Renal pelvis (tissue), 12 donors: ENCODE results near the gene ABCC8. TPM values are rescaled to one million over a fixed set of nuclear protein-coding genes. Genes with fewer than 3 reads are reported as not detected.

Experiments
- DNase-seq: peaks from one replicate; pipeline ENCODE4 v3.0.0-alpha.2; 2013
- long read RNA-seq, 16 experiments: transcript quantifications; one replicate each; lab custom pipeline, GENCODE V29; 2026
- polyA plus RNA-seq, 3 donors: library from polyadenylated mRNA; unstranded; fragments of 120-200 nt; gene quantifications; one replicate each; pipeline ENCODE4 v1.2.1, GENCODE V29; 2013; ENCODE audit not compliant: insufficient read length in 3 of 3

Gene ABCC8
- polyA plus RNA-seq, result 1 to 10 TPM; 1.1 to 2.5 (median 1.7) TPM
- long read RNA-seq, donor 1, result 0 reads
- long read RNA-seq, donor 2, result 0 reads
- long read RNA-seq, donor 3, result 0 reads
- long read RNA-seq, donor 4, result 0 reads
- long read RNA-seq, donor 5, result 0 reads
- long read RNA-seq, donor 6, result 0 reads
- long read RNA-seq, donor 7, result 0 reads
- long read RNA-seq, donor 8, result 0 reads
- long read RNA-seq, donor 9, result 0 reads
- long read RNA-seq, donor 10, result 0 reads
- long read RNA-seq, donor 11, result 0 reads
- long read RNA-seq, donor 12, result 0 reads
- long read RNA-seq, donor 13, result 0 reads
- long read RNA-seq, donor 14, result 0 reads
- long read RNA-seq, donor 15, result 0 reads
- long read RNA-seq, donor 16, result 0 reads

DNA sequence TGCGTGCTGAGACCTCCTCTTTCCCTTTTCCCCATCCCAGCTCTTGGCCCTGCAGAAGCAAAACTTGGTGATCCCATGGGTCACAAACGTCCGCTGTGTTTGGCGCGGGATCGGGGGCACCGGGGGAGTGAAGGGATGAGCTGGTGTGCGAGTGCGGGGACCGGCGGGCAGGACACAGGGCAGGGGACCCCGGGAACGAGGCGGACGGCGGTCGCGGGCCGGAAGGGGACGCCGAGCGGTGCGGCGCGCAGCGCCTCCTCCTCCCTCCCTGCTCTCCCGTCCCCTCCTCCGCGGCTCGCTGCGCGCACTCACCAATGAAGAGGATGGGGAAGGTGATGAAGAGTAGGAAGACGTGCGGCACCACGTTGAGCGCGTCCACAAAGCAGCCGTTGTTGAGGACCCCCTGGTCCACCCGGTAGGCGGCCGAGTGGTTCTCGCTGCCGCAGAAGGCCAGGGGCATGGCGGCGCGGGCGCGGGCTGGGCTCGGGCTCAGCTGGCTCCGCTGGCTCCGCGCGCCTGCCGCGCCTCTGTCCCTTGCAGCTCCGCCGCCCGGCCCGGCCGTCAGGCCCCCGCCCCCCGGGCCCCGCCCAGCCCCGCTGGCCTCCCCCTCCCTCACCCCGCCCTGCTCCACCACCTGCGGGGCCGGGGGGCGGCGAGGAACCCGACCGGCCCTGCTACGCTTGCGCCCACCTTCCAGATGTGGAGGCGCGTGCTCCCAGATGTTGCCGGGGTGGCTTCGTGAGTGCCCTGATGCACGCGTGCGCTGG is at the start of gene ABCC8:
TSS of gene ABCC8 (minus strand) at position 529 of the 767 bp plus-strand sequence. CDS start at position 460, 69 bp downstream.
- no peak for DNase-seq

DNA sequence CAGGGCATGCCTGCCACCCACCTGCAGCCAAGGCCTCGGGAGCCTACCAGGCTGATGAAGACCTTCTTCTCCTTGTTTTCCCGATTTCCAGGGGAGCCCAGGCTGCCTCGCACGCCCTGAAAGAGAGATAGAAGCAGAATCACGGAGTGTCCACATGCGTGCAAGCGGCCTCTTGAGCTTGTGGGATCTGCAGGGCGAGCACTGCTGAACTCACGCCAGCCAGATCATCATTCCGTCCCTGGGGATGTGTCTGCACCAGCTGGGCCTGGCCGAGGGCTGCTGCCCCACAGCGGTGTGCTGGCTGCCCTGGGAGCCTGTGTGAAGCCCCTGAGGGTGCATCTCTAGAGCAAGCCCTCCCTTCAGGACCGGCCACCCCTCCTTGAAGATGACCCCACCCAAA is 49.7 kb upstream of the ABCC8 start:
- no peak for DNase-seq

DNA sequence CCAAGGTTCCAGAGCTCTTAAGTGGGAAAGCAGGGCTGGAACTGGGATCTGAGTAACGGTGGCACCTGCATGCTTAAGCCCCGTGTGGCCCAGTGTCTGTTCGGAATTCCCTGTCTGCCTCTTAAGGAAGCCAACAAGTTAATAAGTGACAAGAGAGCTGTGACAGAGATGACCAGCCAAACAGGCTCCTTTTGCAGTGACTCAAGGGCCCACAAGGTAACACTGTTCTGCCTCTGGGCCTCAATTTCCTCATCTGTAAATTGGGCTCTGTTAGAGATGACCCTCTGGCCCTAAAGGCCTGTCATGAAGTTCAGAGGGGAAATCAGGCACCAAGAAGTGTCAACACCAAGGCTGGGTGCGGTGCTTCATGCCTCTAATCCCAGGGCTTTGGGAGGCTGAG is 48.9 kb upstream of the ABCC8 start:
- no peak for DNase-seq

DNA sequence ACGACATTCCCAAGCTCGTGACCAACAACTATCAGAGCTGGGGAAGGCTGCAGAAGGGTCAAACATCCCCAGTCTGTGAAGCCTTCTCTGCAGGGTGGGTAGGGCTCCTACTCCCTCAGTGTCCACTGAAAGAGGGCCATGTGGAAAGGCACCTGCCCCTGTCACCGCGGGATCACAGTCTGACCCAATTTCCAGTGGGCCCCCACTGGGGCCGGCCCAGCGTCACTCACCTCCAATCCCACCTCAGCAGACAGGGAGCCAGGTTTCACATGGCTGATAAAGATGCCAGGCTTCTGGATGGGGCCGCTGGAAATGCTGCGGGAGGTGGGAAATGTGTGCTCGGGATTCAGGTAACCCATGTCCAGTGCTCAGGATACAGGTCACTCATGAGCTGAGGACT is 47.6 kb upstream of the ABCC8 start:
- DNase-seq, result no peak

DNA sequence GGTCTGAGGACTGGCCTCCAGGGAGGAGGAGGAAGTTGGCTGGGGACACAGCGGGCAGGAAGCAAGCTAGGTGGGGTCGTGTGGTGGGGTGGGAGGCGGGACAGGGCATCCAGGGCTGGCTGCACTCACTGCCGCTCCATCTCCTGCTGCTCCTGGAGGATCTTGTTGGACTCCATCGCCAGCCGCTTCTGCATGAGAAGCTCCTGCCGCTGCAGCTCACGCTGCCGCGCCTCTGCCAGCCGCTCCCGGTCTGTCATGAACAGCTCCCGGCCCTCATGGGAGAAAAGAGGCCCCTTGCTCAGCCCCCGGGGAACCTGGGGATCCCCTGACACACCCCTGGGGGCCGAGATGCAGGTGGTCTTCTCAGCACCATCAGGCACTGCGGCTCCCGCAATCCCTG is 46.0 kb upstream of the ABCC8 start:
- no peak for DNase-seq

DNA sequence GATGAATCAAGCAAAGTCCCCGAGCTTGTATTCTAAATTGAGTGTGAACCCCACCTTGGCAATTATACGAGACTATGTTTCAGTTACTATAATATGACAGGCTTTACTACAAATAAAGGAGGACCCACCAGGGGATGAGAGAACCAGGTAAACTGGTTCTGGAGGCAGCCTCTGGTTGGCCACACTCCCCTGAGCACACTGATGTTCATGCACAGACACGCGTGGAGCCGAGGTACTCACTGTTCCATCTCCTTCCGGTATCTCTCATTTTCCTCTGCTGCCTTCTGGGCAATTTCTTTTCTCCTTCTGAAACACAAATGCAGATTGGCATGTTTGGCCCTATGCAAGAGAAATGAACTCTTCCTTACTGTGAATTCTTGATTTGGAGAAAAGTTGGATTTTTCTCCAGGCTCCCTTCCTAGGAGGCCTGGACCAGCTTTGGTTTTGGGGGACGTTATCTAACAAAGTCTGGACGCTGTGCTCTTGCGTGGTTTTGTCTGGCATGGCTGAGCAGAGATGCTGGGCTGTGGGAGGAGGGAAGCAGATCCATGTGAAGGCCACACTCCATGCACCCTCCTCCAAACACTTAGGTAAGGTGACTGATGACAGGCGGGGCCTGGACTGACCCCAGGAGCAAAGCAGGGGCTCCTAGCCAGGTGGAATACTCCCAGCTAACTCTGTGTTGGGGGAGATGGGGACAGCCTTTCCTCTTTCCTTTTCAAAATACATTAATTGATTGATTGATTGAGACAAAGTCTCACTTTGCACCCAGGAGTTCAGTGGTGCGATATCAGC is 44.7 kb upstream of the ABCC8 start:
- no peak for DNase-seq

DNA sequence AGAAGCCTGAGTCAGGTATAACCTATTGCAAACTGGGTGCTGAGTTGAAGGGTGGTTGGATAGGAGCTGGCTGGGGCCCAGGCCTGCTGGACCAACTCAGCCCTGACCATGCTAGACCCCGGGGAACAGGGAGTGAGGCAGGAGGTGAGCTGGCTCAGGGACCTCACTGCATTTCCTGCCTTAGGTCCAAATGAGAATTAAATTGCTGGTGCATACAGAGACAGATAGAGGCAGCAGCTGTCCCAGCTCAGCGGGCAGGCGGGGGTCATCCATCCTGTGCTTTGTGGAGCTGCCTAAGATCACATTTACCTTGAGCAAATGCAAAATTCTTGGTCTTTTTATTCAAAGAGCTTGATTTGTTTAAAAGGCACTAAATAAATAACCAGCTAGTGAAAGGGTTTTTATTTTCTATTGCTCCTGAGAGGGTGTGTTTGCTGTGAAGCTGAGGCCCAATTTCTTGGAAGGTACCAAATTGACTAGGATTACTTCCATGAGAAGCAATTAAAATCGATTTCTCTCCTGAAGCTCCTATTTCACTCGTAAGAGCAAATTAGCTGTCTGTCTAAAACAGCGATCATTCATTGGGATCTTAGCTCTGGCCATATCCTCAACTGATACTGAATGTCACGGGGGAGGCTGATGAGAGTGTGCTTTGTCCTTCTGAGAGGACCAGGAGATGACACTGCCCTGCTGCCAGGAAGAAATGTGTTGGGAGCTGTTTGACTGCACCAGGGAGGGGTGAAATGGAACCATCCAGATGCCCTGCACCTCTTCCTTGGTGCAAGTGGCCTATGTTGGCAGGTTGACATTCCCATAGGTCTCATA is 42.6 kb upstream of the ABCC8 start:
- DNase-seq, result no peak

DNA sequence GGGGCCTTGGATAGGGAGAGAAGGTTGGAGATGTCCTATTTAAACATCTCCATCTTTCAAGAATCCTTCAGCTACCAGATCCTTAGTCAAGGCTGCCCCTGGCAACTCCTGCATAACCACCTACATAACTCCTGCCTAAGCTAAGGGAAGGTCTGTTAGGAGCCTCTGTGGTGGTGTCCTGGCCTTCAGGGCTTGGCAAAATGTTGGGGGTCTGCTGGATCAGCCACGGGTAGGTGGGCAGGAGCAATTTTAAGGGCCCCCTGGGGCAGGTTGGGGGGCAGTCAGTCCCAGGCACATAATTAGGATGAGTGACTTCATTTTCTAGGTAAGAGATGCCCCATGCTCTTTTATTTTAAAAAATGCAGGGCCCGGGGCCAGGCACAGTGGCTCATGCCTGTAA is 41.7 kb upstream of the ABCC8 start:
- no peak for DNase-seq

DNA sequence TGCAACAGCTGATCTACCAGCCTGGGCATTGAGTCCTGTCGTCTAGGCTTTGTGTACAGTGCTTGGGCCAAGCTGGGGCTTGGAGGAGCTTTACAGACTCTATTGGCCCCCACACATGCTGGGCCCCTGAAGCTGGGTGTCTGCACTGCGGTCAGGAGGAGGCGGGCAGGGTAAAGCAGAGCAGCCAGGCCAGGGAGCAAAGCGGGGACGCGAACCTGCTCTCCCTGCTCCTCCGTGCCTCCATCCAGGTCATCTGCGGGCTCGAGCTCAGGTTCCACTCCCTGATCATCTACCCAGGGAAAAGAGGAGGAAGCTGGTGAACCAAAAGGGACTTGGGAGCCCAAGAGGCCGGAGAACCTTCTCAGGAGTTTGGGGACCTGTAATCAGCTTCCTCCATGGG is 40.5 kb upstream of the ABCC8 start:
- no peak for DNase-seq

DNA sequence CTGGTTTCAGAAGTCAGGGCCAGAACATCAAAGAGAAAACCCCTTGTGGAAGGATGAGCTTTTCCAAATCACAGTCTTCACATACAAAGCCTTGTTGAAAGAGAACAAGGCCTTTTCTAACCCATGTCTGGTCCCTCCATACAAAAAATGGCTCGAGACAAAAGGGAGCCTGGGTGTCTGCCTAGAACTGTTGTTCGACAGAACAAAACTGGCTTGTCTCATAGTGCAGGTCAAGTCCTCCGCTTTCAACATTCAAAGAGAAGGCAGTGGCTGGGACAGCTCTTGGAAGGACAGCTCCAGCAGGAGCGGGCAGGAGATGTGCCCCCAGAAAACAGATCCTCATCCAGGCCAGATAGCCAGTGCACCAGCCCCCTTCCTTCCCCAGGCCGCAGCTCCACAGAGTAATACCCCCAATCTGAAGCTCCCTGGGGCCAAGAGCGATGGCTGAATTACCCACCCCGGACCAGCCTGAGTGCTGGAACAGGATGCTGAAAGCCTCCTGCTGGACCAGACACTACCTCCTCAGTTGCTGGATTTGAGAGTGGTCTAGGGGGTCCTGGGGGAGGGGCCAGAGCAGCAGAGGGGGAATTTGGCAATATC is 40.0 kb upstream of the ABCC8 start:
- no peak for DNase-seq

DNA sequence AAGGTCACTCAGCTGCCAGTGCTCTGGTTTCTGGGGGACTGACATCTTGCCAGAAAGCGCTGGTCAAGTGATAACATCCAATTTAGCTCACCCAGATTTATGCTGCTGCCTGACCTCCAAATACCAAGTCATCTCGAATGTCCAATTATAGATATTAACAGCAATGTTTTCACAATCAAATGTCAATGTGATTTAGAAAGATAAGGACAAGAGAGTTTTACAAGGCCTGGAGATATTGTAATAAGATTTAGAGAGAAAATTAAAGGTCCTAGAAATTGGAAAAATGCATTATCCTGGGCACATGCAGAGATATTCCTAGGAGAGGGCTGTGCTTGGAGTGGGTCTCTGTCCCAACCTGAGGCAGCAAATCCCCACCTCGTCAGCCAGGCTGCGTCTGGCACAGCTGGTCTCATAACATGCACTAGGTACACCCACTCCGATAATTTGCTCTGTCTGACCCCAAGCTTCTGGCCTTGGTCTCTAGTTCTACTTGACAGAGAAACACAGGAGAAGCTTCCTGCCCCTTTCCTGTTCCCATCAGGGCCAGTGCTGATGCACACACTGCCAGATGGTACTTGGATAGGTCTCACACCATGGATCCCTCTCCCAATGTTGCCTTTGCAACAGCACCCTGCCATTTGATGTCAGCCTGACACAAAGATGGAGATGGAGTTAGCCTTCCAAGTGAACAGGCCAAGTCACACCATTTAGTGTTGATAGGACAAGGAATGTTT is 39.0 kb upstream of the ABCC8 start:
- DNase-seq, result no peak

DNA sequence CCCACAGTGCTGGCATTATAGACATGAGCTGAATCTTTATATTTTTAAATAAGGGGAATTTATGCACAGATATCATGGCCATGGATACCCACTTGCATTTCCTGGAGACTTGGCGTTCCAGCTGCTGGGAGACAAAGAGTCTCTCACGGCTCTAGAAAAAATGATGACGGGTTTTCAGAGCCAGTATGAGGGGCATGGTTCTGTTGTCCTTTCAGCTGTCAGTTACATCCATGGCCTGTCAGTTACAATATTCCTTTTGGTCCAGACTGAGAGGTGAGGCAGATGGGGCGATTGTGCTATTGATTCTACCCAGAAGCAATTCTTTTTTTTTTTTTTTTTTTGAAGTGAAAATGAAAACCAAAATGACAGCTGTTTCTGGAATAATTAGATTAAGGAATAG is 37.8 kb upstream of the ABCC8 start:
- no peak for DNase-seq

DNA sequence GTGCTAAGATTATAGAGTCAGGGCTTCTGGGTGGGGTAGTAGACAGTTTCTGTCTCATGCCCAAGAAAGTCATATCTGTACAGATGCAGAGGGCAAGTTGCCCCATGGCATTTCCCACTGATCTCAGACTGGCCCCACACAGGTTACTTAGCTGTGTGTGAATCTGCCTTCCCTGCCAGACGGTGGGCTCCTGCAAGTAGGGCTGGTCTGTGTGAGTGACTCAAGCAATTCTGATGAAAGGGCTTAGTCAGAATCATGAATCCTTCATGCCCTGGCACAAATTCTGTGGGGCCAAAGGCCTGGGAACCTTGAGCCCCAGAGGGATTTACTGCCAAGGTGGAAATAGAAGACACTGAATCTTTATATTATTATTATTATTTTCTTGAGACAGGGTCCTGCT is 37.2 kb upstream of the ABCC8 start:
- DNase-seq, result no peak

DNA sequence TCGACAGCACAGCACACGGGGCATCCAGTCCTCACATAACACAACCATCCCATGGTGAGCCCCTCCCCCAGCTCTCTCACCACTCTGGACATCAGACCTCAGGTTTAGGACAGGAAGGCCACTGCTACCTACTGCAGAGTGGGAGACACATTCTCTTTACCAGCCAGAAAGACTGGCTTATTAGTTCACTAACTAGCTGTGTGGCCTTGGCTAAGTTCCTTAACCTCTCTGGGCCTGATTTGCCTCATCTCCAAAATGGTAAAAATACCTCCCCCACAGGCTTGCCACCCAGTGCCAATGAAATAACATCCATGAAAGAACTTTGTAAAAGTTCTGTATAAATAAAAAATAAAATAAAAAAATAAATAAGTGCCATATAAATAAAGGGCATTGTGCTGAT is 35.5 kb upstream of the ABCC8 start:
- no peak for DNase-seq

DNA sequence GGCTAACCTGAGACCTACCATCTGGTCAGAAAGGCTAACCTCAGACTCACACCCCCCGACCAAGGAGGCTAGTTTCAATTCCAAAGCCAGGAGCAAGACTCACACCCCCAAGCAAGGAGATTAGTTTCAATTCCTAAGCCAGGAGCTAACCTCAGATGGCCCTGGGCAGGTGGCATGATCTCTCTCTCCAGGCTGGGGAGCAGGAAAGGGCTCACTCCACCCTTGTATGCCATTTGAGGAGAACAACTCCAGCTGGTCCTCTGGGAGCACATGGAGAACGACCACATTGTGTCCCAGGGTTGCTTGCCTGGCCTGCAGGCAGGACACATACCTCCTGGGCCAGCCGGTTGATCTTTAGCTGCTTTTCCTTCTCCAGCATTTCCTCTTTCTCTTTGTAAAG is 34.9 kb upstream of the ABCC8 start:
- DNase-seq, result no peak

DNA sequence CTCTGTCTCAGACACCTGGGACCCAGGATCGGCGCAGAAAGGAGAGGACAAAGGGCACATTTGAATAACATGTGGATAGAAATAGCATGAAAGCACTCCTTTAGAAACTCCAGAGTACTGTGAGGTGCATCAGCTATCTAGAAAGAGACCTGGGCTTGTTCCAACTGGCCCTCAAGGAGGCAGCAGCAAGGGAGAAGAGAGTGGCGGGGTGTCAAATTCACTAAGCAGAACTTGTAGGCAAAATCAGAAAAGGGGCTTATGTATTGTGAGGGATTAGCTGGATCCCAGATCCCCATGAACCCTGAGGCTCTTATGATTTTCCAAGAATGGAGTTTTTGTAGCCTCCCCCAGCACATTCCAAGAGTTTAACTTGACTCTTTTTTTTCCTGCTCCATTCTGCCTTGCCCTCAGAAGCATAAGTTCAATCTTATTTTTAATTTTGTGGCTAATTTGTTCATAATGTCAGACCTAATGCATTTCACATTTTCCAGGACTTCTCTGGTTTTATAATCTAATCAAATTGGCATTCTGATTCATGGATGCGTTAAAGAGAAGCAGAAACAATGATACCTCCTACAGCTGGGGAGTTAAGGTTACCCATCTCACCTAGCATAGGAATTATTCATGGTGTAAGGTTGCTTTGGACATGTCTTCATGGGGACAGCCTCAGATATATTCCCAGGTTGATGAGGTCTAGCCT is 34.0 kb upstream of the ABCC8 start:
- DNase-seq, result no peak

DNA sequence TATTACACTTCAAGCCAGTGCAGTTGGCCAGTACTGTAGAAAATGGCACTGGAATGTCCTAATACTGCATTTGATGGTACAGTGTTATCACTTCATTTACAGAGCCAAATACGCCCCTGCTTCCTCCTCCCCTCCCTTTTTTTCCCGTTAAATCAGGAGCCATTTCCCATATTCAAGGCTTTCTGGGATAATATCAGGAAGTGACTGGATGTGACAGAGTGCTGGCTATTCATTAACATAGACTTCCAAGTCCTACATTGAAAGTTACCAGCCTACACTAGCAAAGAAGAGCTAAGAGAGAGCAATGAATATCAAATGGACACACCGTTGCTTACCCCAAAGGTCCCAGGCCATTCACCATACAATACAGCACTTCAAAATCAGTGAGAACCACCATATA is 32.1 kb upstream of the ABCC8 start:
- no peak for DNase-seq

DNA sequence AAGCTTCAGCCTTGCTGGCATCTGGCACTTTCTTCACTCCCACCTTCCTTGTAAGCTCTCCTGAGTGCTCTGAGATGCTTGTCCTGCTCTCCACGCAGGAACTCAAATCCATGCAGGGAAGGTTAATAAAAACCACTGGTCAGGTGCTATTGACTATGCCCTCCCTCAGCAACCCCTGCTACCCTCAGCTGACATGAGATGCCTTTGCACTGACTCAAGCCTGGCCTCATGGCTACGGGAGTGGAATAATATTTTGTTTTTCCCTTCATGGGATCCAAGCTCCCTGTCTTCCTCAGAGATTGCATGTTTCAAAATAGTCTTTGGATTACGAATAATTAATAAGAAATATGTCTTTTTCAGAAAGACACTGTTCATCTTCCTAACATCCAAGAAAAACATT is 31.7 kb upstream of the ABCC8 start:
- DNase-seq, result no peak

DNA sequence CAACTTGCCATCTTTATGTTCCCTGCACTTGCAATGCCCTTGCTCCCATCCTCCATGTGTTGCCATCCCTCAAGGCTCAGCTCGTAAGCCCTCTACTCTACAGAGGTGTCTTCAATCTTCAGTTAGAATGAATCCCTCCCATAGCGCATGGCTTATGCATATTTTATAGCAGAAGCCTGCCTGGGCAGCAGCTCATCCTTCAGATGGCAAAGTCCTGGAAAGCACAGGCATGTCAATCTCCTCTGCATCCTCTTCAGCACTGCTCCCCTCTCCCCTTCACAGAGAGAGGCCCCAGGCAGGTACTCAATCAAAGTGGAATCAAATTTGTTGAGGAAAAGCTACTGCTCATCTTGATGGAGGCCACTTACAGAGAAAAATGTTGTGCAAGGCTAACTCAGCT is 31.1 kb upstream of the ABCC8 start:
- DNase-seq, result no peak

DNA sequence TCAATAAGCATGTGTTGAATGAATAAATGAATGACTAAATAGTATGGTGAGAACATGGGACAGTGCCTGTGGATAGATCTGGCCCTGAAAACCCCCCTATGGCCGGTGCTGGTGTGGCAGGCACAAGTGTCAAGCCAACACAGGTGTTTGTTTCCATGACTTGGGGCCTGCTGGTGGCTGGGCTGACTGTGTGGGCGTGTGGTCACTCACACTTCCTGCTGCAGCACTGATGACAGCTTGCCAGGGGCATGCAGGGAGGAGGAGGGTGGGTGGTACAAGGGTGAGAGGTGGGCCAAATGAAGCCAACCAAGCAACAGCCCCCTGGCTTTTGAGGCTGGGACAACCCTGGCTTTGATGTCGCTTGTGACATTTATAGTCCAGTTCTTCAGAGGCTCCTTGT is 30.3 kb upstream of the ABCC8 start:
- no peak for DNase-seq
